ENCODE measurements around the gene SEPTIN10.

SEPTIN10 gene

DNA sequence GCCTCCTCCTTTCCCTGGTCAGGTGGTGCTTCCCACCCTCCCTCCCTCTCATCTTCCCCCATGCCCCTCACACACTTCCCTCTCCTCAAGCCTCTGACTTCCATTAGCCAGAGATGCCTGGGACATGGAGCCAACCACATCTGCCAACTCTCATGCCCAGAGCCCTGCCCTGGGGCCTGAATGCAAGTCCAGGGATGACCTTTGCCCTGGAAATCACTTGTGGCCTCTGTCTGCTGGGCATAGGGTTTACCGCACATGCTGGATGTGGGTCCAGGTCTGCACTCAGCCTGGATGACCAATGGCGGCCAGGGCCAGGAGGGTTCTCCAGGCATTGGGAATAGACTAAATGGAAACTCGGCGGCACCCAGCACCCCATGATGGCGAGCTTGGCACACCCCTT, 98.9 kb downstream of the SEPTIN10 start:
- no peak for ATAC-seq
- no peak for TF ChIP-seq ARNTL (CRISPR knock-in tag; IDR thresholded peaks at IDR 0.05; ENCODE audit: borderline replicate concordance, low read depth)

DNA sequence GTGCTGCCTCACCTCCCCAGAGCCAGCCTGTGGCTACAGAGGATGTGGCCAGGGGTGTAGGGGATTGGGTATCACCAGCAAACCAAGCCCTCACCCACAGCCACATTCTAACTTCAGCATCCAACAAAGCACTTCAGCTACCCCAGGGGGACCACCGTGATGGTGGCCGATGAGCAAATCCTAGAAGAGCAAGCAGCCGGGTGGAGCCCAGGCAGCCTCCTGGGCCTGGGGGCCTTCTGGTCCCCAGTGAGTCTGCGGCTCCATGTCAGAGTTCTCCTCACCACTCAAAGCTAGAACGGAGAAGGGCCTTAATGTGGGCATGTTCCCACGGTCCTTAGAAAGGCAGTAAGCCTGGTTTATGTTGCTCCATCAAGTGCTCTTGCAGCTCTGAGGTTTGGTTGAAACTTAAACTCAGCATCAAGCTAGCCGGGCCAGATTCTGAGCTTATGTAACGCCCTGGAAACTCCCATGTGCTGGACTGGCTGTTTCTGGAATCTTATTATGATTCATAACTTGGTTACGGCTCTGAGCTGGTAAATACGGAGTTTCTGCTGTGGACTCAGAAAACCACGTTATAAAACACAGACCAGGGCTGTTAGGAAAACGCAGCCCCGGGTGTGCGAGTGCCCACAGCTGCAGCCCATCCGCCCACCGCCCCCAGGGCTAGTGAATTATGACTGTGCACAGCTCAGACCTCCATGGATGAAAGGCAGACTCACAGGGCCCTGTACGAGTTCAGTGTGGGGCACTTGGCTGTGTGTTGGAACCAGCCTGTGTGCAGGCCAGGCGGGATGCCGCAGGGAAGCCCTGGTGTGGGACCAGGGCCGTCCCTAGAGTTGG, 99.8 kb downstream of the SEPTIN10 start:
- ATAC-seq = peak; percentile 80
- TF ChIP-seq, protein P1, sequence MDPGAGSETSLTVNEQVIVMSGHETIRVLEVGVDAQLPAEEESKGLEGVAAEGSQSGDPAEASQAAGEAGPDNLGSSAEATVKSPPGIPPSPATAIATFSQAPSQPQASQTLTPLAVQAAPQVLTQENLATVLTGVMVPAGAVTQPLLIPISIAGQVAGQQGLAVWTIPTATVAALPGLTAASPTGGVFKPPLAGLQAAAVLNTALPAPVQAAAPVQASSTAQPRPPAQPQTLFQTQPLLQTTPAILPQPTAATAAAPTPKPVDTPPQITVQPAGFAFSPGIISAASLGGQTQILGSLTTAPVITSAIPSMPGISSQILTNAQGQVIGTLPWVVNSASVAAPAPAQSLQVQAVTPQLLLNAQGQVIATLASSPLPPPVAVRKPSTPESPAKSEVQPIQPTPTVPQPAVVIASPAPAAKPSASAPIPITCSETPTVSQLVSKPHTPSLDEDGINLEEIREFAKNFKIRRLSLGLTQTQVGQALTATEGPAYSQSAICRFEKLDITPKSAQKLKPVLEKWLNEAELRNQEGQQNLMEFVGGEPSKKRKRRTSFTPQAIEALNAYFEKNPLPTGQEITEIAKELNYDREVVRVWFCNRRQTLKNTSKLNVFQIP (CRISPR knock-in tag; IDR thresholded peaks at IDR 0.05; ENCODE audit: borderline replicate concordance, low read depth) = no peak
- TF ChIP-seq ZNF565 (CRISPR knock-in tag; conservative IDR thresholded peaks at IDR 0.05; ENCODE audit: low read depth) (no peak), ZNF70 (CRISPR knock-in tag; IDR thresholded peaks at IDR 0.05) (no peak), PPARA (CRISPR knock-in tag; IDR thresholded peaks at IDR 0.05; ENCODE audit: borderline replicate concordance) (no peak), RARB (CRISPR knock-in tag; IDR thresholded peaks at IDR 0.05) (no peak), OSR1 (CRISPR knock-in tag; IDR thresholded peaks at IDR 0.05) (no peak), ARNTL (CRISPR knock-in tag; IDR thresholded peaks at IDR 0.05; ENCODE audit: borderline replicate concordance, low read depth) (no peak)
- TF ChIP-seq, protein P2, sequence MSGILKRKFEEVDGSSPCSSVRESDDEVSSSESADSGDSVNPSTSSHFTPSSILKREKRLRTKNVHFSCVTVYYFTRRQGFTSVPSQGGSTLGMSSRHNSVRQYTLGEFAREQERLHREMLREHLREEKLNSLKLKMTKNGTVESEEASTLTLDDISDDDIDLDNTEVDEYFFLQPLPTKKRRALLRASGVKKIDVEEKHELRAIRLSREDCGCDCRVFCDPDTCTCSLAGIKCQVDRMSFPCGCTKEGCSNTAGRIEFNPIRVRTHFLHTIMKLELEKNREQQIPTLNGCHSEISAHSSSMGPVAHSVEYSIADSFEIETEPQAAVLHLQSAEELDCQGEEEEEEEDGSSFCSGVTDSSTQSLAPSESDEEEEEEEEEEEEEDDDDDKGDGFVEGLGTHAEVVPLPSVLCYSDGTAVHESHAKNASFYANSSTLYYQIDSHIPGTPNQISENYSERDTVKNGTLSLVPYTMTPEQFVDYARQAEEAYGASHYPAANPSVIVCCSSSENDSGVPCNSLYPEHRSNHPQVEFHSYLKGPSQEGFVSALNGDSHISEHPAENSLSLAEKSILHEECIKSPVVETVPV (CRISPR knock-in tag; IDR thresholded peaks at IDR 0.05) = no peak

DNA sequence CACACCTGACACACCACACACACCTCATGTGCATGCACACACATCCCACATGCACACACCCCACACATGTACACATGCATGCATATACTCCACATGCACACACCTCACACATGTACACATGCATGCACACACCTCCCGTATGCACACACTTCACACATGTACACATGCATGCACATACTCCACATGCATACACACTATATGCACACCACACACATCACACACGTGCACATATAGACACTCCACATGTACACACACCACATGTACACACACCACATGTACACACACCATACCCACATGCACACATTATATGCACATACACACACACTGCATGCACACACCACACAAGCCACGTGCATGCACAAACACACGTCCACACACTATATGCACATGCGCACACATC, 100.5 kb downstream of the SEPTIN10 start:
- ATAC-seq = no peak
- TF ChIP-seq ZFP30 (CRISPR knock-in tag; IDR thresholded peaks at IDR 0.05) = no peak
- TF ChIP-seq, protein P1 (CRISPR knock-in tag; IDR thresholded peaks at IDR 0.05; ENCODE audit: borderline replicate concordance, low read depth) = no peak
- TF ChIP-seq OSR1 (CRISPR knock-in tag; IDR thresholded peaks at IDR 0.05) = no peak
- no peak for TF ChIP-seq ZC3H10 (CRISPR knock-in tag; IDR thresholded peaks at IDR 0.05)
- no peak for TF ChIP-seq ARNTL (CRISPR knock-in tag; IDR thresholded peaks at IDR 0.05; ENCODE audit: borderline replicate concordance, low read depth)
- TF ChIP-seq, protein P2 (CRISPR knock-in tag; IDR thresholded peaks at IDR 0.05) = no peak
- TF ChIP-seq SNAI2 (CRISPR knock-in tag; IDR thresholded peaks at IDR 0.05) = no peak
- TF ChIP-seq TOX (CRISPR knock-in tag; IDR thresholded peaks at IDR 0.05; ENCODE audit: borderline replicate concordance) = no peak
- TF ChIP-seq CSDC2 (CRISPR knock-in tag; IDR thresholded peaks at IDR 0.05) = no peak
- TF ChIP-seq, protein P3, sequence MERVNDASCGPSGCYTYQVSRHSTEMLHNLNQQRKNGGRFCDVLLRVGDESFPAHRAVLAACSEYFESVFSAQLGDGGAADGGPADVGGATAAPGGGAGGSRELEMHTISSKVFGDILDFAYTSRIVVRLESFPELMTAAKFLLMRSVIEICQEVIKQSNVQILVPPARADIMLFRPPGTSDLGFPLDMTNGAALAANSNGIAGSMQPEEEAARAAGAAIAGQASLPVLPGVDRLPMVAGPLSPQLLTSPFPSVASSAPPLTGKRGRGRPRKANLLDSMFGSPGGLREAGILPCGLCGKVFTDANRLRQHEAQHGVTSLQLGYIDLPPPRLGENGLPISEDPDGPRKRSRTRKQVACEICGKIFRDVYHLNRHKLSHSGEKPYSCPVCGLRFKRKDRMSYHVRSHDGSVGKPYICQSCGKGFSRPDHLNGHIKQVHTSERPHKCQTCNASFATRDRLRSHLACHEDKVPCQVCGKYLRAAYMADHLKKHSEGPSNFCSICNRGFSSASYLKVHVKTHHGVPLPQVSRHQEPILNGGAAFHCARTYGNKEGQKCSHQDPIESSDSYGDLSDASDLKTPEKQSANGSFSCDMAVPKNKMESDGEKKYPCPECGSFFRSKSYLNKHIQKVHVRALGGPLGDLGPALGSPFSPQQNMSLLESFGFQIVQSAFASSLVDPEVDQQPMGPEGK (CRISPR knock-in tag; IDR thresholded peaks at IDR 0.05; ENCODE audit: borderline replicate concordance) = no peak
- TF ChIP-seq, protein P4, sequence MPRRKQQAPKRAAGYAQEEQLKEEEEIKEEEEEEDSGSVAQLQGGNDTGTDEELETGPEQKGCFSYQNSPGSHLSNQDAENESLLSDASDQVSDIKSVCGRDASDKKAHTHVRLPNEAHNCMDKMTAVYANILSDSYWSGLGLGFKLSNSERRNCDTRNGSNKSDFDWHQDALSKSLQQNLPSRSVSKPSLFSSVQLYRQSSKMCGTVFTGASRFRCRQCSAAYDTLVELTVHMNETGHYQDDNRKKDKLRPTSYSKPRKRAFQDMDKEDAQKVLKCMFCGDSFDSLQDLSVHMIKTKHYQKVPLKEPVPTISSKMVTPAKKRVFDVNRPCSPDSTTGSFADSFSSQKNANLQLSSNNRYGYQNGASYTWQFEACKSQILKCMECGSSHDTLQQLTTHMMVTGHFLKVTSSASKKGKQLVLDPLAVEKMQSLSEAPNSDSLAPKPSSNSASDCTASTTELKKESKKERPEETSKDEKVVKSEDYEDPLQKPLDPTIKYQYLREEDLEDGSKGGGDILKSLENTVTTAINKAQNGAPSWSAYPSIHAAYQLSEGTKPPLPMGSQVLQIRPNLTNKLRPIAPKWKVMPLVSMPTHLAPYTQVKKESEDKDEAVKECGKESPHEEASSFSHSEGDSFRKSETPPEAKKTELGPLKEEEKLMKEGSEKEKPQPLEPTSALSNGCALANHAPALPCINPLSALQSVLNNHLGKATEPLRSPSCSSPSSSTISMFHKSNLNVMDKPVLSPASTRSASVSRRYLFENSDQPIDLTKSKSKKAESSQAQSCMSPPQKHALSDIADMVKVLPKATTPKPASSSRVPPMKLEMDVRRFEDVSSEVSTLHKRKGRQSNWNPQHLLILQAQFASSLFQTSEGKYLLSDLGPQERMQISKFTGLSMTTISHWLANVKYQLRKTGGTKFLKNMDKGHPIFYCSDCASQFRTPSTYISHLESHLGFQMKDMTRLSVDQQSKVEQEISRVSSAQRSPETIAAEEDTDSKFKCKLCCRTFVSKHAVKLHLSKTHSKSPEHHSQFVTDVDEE (CRISPR knock-in tag; IDR thresholded peaks at IDR 0.05) = no peak
- TF ChIP-seq, protein P5, sequence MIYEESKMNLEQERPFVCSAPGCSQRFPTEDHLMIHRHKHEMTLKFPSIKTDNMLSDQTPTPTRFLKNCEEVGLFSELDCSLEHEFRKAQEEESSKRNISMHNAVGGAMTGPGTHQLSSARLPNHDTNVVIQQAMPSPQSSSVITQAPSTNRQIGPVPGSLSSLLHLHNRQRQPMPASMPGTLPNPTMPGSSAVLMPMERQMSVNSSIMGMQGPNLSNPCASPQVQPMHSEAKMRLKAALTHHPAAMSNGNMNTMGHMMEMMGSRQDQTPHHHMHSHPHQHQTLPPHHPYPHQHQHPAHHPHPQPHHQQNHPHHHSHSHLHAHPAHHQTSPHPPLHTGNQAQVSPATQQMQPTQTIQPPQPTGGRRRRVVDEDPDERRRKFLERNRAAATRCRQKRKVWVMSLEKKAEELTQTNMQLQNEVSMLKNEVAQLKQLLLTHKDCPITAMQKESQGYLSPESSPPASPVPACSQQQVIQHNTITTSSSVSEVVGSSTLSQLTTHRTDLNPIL (CRISPR knock-in tag; IDR thresholded peaks at IDR 0.05; ENCODE audit: low read depth) = no peak
- no peak for TF ChIP-seq ZNF565 (CRISPR knock-in tag; conservative IDR thresholded peaks at IDR 0.05; ENCODE audit: low read depth)
- no peak for TF ChIP-seq PPARA (CRISPR knock-in tag; IDR thresholded peaks at IDR 0.05; ENCODE audit: borderline replicate concordance)
- TF ChIP-seq RARB (CRISPR knock-in tag; IDR thresholded peaks at IDR 0.05) = no peak
- no peak for TF ChIP-seq TCF4 (CRISPR knock-in tag; IDR thresholded peaks at IDR 0.05; ENCODE audit: borderline replicate concordance)
- TF ChIP-seq BACH2 (CRISPR knock-in tag; IDR thresholded peaks at IDR 0.05; ENCODE audit: borderline replicate concordance) = no peak
- TF ChIP-seq ZNF70 (CRISPR knock-in tag; IDR thresholded peaks at IDR 0.05) = no peak
